ENCODE data around the gene CDKAL1.

Gene CDKAL1

GRCh38 chr6:20850686-20851416 is 316.6 kb downstream of the CDKAL1 start:
- DNase-seq: no peak

GRCh38 chr6:20851795-20852194 is 317.5 kb downstream of the CDKAL1 start:
- no peak for DNase-seq

GRCh38 chr6:20853828-20854227 is 319.6 kb downstream of the CDKAL1 start:
- DNase-seq: no peak

- DNase-seq: no peak
These were observed 322.5 kb downstream of the CDKAL1 start for GRCh38 chr6:20856681-20857288.

DNA sequence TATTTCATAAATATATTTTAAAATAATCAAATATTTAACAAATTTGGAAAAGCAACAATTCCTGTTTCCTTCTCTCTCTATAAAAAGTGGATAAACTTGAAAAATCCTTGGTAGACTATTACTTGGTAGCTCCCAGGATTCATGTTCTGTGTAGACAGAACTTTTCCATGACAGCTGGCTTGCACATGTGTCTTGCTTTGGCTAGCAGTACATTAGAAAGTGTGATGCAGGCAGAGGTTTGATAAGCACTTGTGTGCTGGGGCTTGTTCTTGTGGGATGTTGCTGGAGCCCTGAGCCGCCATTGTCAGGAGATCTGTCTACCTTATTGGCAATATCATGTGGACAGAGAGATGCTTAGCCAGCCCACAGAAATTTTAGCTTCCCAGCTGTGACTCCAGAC is 327.2 kb downstream of the CDKAL1 start:
- DNase-seq: no peak

- no peak for DNase-seq
These were observed 331.8 kb downstream of the CDKAL1 start for GRCh38 chr6:20866036-20866435.

- no peak for DNase-seq
These were observed 332.9 kb downstream of the CDKAL1 start for GRCh38 chr6:20866935-20867703.

GRCh38 chr6:20868397-20869096 is 334.3 kb downstream of the CDKAL1 start:
- no peak for DNase-seq

- DNase-seq: no peak
These were observed 335.8 kb downstream of the CDKAL1 start for GRCh38 chr6:20870021-20870420.

DNA sequence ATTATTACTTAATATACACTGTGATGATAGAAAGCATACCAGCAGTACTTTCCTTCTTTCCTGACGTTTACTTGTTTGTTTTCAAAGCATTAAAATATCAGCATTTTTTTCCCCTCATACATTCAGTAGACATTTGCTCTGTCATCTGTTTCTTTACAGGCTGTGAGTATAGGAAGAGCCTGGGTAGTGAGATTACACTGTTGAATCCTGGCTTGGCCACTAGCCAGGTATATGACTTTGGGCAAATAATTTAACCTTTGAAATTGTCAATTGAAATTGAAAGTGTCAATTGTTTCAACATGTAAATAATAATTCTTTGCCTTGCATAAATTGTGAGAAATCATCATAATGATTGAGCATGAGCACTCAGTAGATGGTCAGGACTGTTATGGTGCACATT is 336.2 kb downstream of the CDKAL1 start:
- DNase-seq: no peak

- DNase-seq: no peak
These were observed 339.4 kb downstream of the CDKAL1 start for GRCh38 chr6:20873425-20874190.

- no peak for DNase-seq
These were observed 341.2 kb downstream of the CDKAL1 start for GRCh38 chr6:20875369-20875963.

DNA sequence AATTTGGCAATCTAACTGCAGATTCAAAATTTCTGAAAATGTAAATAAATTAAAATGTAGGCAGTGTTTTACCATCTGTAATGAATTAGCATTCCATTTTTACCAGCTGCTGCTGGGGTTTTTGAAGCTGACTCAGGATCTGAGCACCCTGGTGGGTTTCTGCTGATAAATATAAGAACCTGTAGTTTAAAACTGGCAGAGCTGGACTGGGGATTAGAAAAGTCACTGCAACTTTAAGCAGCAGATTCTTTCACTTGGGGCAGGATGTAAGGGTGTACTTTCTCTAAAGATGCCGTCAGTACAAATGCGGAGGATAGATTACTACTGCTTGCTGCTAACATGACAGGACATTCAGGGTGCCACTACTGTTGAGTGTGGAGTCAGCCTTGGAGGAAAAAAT is 341.8 kb downstream of the CDKAL1 start:
- no peak for DNase-seq

- DNase-seq: no peak
These were observed 342.3 kb downstream of the CDKAL1 start for GRCh38 chr6:20876561-20876960.

DNA sequence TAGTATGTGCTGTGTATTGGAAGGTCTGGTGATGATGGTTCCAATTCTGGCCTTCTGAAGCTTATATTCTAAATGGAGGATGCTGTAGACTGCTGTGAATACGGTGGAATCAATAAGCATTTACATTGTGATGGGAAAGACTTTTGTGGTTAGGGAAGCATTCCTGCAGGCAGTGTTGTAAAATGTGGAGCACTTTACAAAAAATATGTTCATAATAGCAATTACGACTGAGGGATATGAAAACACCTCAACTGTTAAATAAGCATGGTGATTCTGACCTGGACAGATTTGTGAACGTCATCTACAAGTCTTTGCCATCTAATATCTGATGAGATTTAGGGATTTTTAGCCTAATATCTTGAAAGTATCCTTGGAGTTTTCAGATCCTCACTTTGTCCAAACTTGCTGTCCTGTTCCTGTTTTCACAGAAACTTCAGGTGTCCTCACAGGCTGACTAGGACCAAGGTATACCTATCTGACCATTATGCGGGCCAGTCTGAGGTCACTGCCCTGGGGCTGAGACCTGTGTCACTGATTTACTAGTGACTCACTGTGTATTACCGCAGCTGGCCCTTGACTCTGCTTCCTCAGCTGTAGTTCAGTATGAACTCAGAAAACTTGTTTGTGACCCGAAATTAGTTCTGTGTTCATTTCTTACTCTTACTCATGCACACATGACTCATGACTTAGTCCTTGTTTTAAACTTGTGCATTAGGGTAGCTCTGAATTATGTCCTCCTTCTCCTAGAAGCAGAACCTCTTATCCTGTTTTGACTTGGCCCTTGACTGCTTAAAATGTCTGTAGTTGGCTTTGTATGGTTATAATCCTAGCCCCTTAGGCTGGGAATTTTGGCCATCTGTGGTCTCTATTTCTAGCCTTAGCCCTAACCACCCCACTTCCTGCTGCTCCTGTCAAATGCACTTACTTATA is 343.0 kb downstream of the CDKAL1 start:
- DNase-seq: no peak

- no peak for DNase-seq
These were observed 344.9 kb downstream of the CDKAL1 start for GRCh38 chr6:20879121-20879520.

DNA sequence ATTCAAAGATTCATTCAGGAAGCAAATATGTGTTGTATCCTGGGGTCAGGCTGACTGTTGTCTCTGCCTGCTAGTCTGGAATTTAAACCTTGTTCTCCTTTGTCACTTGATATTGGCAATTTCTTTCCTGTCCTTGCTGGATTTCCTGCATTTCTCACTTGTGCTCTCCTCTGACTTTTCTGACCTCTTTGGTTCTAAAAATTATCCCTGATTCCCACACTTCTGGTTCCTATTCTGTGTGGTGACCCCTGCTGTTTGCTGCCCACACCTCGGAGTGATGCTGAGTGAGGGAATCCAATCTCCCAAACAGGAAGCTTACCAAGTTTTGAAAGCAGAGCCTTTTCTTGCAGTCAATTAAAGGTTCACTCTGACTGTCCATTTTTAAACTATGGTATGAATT is 345.3 kb downstream of the CDKAL1 start:
- DNase-seq: no peak

DNA sequence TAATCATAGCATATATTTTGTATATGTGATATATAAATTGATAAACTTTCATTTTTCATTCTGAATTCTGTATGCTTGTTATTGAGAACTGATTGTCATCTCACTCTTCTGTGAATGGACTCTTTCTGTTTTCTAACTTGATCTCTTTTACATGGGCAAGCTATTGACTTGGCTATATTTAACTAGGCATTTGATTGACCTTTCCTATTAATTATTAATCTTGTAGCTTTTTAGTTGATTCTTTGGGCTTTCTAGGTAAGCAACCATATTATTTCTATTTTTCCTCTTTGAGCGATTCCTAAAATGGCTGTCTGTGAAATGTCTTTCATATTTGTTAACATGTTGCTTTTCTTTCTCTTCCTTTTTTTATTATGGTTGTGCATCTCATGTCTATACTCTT is 347.1 kb downstream of the CDKAL1 start:
- DNase-seq: no peak

DNA sequence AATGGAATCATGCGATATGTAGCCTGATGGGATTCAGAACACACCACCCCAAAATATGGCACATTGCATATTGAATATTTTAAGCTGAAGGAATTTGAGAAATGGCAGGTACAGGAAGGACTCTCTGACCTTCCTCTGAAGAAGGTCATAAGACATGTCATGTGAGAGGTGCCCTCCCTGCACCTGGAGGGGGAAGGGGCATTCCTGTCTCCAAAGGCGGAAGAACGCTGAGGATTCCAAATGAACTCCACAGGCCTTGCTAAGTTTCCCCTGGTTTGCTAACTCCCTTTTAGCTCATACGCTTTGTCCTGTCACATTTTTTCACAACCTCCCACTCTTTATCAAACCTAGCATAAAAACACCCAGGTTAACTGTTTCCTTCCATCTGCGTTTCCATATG is 347.8 kb downstream of the CDKAL1 start:
- no peak for DNase-seq

- DNase-seq: no peak
These were observed 350.8 kb downstream of the CDKAL1 start for GRCh38 chr6:20885076-20885475.

DNA sequence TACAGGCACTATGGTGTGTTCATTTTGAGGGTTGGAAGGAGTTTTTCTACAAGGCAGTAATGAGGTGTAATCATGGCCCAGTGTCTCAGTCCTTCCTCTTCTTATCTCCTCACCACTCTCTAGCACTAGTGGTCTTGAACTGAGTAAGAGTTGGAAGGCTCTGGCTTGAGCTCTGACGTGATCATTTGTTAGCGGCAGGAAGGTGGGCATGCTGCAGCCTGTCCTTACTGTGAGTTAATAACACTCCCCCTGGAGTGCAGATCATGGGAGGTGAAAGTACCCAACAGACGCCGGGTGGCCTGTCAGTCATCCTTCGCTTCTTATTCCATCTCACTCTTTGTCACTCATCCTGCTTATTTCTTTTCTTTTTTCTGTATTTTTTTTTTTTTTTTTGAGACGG is 356.9 kb downstream of the CDKAL1 start:
- DNase-seq: no peak
